Measurements from ENCODE around the gene PDE4D.

The PDE4D gene

GRCh38 chr5:59104400-59105127 lies 789.0 kb downstream of the PDE4D start:
- POLR2A ChIA-PET = interaction anchor here (0.6 kb wide), 1 partner anchor 1953 kb away, joined by 3 read pairs; no protein-coding TSS in a partner anchor
- no peak for DNase-seq (ENCODE audit: extremely low spot score)
- CTCF ChIA-PET = interaction anchor here (0.7 kb wide), 1 partner anchor 199 kb away, joined by 3 read pairs; no protein-coding TSS in a partner anchor
- no peak for TF ChIP-seq HDGF (IDR thresholded peaks at IDR 0.05; ENCODE audit: borderline replicate concordance)
- TF ChIP-seq LEF1 (IDR thresholded peaks at IDR 0.05; ENCODE audit: borderline replicate concordance) = no peak
- TF ChIP-seq SUZ12 (IDR thresholded peaks at IDR 0.05) = no peak
- TF ChIP-seq BHLHE40 (IDR thresholded peaks at IDR 0.05; ENCODE audit: borderline replicate concordance) = no peak
- no peak for TF ChIP-seq NFRKB (IDR thresholded peaks at IDR 0.05)

- POLR2A ChIA-PET = no interaction called here
- TF ChIP-seq ARNT (IDR thresholded peaks at IDR 0.05) (no peak), PKNOX1 (IDR thresholded peaks at IDR 0.05) (no peak), NFRKB (IDR thresholded peaks at IDR 0.05) (no peak), SUZ12 (IDR thresholded peaks at IDR 0.05) (no peak), HDGF (IDR thresholded peaks at IDR 0.05; ENCODE audit: borderline replicate concordance) (no peak), BHLHE40 (IDR thresholded peaks at IDR 0.05; ENCODE audit: borderline replicate concordance) (no peak), FOXK2 (IDR thresholded peaks at IDR 0.05) (no peak), L3MBTL2 (conservative IDR thresholded peaks at IDR 0.05) (no peak), SP1 (IDR thresholded peaks at IDR 0.05) (no peak), TARDBP (IDR thresholded peaks at IDR 0.05) (no peak), ELF4 (IDR thresholded peaks at IDR 0.05) (no peak), ZNF384 (IDR thresholded peaks at IDR 0.05) (no peak), LEF1 (IDR thresholded peaks at IDR 0.05; ENCODE audit: borderline replicate concordance) (no peak), FOXA1 (IDR thresholded peaks at IDR 0.05) (no peak)
- no peak for DNase-seq (ENCODE audit: extremely low spot score)
- CTCF ChIA-PET = no interaction called here
Measured at GRCh38 chr5:59103303-59103702, 790.2 kb downstream of the PDE4D start.

GRCh38 chr5:59102437-59102836 lies 791.1 kb downstream of the PDE4D start:
- POLR2A ChIA-PET = no interaction called here

GRCh38 chr5:59100875-59101274 lies 792.7 kb downstream of the PDE4D start:
- no peak for DNase-seq (ENCODE audit: extremely low spot score)
- ChIA-PET POLR2A (no interaction called here), CTCF (no interaction called here)
- TF ChIP-seq ELF4 (IDR thresholded peaks at IDR 0.05) (no peak), FOXA1 (IDR thresholded peaks at IDR 0.05) (no peak), SP1 (IDR thresholded peaks at IDR 0.05) (no peak), FOXM1 (IDR thresholded peaks at IDR 0.05; ENCODE audit: borderline replicate concordance) (no peak), HDGF (IDR thresholded peaks at IDR 0.05; ENCODE audit: borderline replicate concordance) (no peak), LEF1 (IDR thresholded peaks at IDR 0.05; ENCODE audit: borderline replicate concordance) (no peak), ZNF384 (IDR thresholded peaks at IDR 0.05) (no peak), SUZ12 (IDR thresholded peaks at IDR 0.05) (no peak), ARNT (IDR thresholded peaks at IDR 0.05) (no peak)

More at GRCh38 chr5:59102437-59102836, 791.1 kb downstream of the PDE4D start:
- CTCF ChIA-PET = no interaction called here
- DNase-seq (ENCODE audit: extremely low spot score) = no peak
- TF ChIP-seq FOXA1 (IDR thresholded peaks at IDR 0.05) = no peak
- no peak for TF ChIP-seq FOXM1 (IDR thresholded peaks at IDR 0.05; ENCODE audit: borderline replicate concordance)
- TF ChIP-seq HDGF (IDR thresholded peaks at IDR 0.05; ENCODE audit: borderline replicate concordance) = no peak
- no peak for TF ChIP-seq PKNOX1 (IDR thresholded peaks at IDR 0.05)
- TF ChIP-seq CTBP1 (IDR thresholded peaks at IDR 0.05; ENCODE audit: borderline replicate concordance) = no peak
- no peak for TF ChIP-seq BHLHE40 (IDR thresholded peaks at IDR 0.05; ENCODE audit: borderline replicate concordance)
- TF ChIP-seq SP1 (IDR thresholded peaks at IDR 0.05) = no peak
- no peak for TF ChIP-seq TARDBP (IDR thresholded peaks at IDR 0.05)
- TF ChIP-seq ZNF384 (IDR thresholded peaks at IDR 0.05) = no peak
- no peak for TF ChIP-seq FOXK2 (IDR thresholded peaks at IDR 0.05)
- no peak for TF ChIP-seq NFRKB (IDR thresholded peaks at IDR 0.05)
- no peak for TF ChIP-seq LEF1 (IDR thresholded peaks at IDR 0.05; ENCODE audit: borderline replicate concordance)
- no peak for TF ChIP-seq SUZ12 (IDR thresholded peaks at IDR 0.05)
- TF ChIP-seq ELF4 (IDR thresholded peaks at IDR 0.05) = no peak
- no peak for TF ChIP-seq L3MBTL2 (conservative IDR thresholded peaks at IDR 0.05)

GRCh38 chr5:59099995-59100345 lies 793.6 kb downstream of the PDE4D start:
- CTCF ChIA-PET = no interaction called here
- TF ChIP-seq LEF1 (IDR thresholded peaks at IDR 0.05; ENCODE audit: borderline replicate concordance) = no peak
- no peak for TF ChIP-seq SP1 (IDR thresholded peaks at IDR 0.05)
- no peak for TF ChIP-seq FOXM1 (IDR thresholded peaks at IDR 0.05; ENCODE audit: borderline replicate concordance)
- no peak for TF ChIP-seq CTBP1 (IDR thresholded peaks at IDR 0.05; ENCODE audit: borderline replicate concordance)
- no peak for TF ChIP-seq ARNT (IDR thresholded peaks at IDR 0.05)
- DNase-seq (ENCODE audit: extremely low spot score) = no peak
- POLR2A ChIA-PET = no interaction called here

GRCh38 chr5:59099270-59099994 lies 794.1 kb downstream of the PDE4D start:
- ChIA-PET CTCF (no interaction called here), POLR2A (no interaction called here)
- TF ChIP-seq HDGF (IDR thresholded peaks at IDR 0.05; ENCODE audit: borderline replicate concordance) = no peak
- TF ChIP-seq BHLHE40 (IDR thresholded peaks at IDR 0.05; ENCODE audit: borderline replicate concordance) = no peak
- no peak for TF ChIP-seq FOXK2 (IDR thresholded peaks at IDR 0.05)
- TF ChIP-seq SP1 (IDR thresholded peaks at IDR 0.05) = no peak
- TF ChIP-seq FOXM1 (IDR thresholded peaks at IDR 0.05; ENCODE audit: borderline replicate concordance) = no peak
- no peak for TF ChIP-seq ZNF384 (IDR thresholded peaks at IDR 0.05)
- TF ChIP-seq PKNOX1 (IDR thresholded peaks at IDR 0.05) = no peak
- TF ChIP-seq L3MBTL2 (conservative IDR thresholded peaks at IDR 0.05) = no peak
- TF ChIP-seq ARNT (IDR thresholded peaks at IDR 0.05) = no peak
- TF ChIP-seq ELF4 (IDR thresholded peaks at IDR 0.05) = no peak
- TF ChIP-seq SUZ12 (IDR thresholded peaks at IDR 0.05) = no peak
- no peak for TF ChIP-seq FOXA1 (IDR thresholded peaks at IDR 0.05)
- TF ChIP-seq NFRKB (IDR thresholded peaks at IDR 0.05) = no peak
- no peak for TF ChIP-seq TARDBP (IDR thresholded peaks at IDR 0.05)
- TF ChIP-seq CTBP1 (IDR thresholded peaks at IDR 0.05; ENCODE audit: borderline replicate concordance) = no peak
- TF ChIP-seq LEF1 (IDR thresholded peaks at IDR 0.05; ENCODE audit: borderline replicate concordance) = no peak
- no peak for DNase-seq (ENCODE audit: extremely low spot score)

Data from HEK293T (cell line).